Epidermal melanocyte (primary cell): ENCODE data around the gene S1PR1.
A peak's percentile ranks its signal among the peaks of the same experiment; 100 is the strongest.

ENCODE experiments used
- DNase-seq: peaks from one replicate; pipeline ENCODE4 v3.0.0; 2011; ENCODE audit warnings: low spot score; ENCODE audit not compliant: insufficient read length

The S1PR1 gene

GRCh38 chr1:101280049-101280592 lies 43.3 kb downstream of the S1PR1 start:
- no peak for DNase-seq

- DNase-seq = no peak
Measured at GRCh38 chr1:101280942-101281654, 44.3 kb downstream of the S1PR1 start.

GRCh38 chr1:101281751-101282150 lies 44.9 kb downstream of the S1PR1 start:
- DNase-seq = no peak

GRCh38 chr1:101282314-101283038 lies 45.7 kb downstream of the S1PR1 start:
- DNase-seq = no peak

GRCh38 chr1:101283443-101283842 lies 46.6 kb downstream of the S1PR1 start:
- no peak for DNase-seq

GRCh38 chr1:101284021-101284420 lies 47.2 kb downstream of the S1PR1 start:
- no peak for DNase-seq

- DNase-seq = no peak
Measured at GRCh38 chr1:101284622-101285218, 47.9 kb downstream of the S1PR1 start.

GRCh38 chr1:101285922-101286570 lies 49.2 kb downstream of the S1PR1 start:
- no peak for DNase-seq

- peak; percentile 45 for DNase-seq
Measured at GRCh38 chr1:101288491-101288944, 51.7 kb downstream of the S1PR1 start.

GRCh38 chr1:101290119-101290921 lies 53.5 kb downstream of the S1PR1 start:
- no peak for DNase-seq
